Measurements from ENCODE around the gene ZNF529. TPM values are rescaled to one million over a fixed set of nuclear protein-coding genes. Genes with fewer than 3 reads are reported as not detected.

Gene ZNF529
- total and polyA plus RNA-seq, 7 donors = 0.60 to 25.2 (median 14.2) TPM

DNA sequence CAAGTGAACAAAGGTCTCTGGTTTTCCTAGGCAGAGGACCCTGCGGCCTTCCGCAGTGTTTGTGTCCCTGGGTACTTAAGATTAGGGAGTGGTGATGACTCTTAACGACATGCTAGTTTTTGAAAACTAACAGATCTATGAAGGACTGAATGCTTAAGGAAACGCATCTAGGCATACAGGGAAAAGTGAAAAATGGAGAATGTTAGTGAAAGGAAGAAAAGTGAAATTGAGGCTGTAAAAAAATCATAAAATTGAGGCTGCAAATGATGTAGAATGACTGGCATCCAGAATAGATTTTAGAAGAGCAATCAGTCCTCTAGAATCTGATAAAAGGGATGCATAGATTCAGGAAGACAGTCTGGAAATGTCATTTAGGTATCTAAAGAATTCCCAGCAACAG, 48.5 kb downstream of the ZNF529 start:
- DNase-seq = no peak
- no peak overlapping the region for H3K4me3 ChIP-seq
- H3K36me3 ChIP-seq = peaks cover 5 to 56% (median 35%) of the 10 kb centered on the region in 4 donors
- peaks cover 0 to 21% (median 18%) of the 10 kb centered on the region in 4 donors for H3K4me1 ChIP-seq
- intact Hi-C loops (cut with DNase I) = loop anchor here (5.0 kb wide), 2 partner anchors 48 to 163 kb away; partner anchors contain the start of genes ZNF529 and ZNF567
- H3K27me3 ChIP-seq = no peaks in the 10 kb centered on the region
- peaks cover 14 to 32% (median 18%) of the 10 kb centered on the region in 4 donors for H3K9me3 ChIP-seq
- TF ChIP-seq POLR2AphosphoS5 (IDR thresholded peaks at IDR 0.05) (no peak), POLR2A (IDR thresholded peaks at IDR 0.05) (no peak), EP300 (IDR thresholded peaks at IDR 0.05) (no peak)
- TF ChIP-seq, protein P1, sequence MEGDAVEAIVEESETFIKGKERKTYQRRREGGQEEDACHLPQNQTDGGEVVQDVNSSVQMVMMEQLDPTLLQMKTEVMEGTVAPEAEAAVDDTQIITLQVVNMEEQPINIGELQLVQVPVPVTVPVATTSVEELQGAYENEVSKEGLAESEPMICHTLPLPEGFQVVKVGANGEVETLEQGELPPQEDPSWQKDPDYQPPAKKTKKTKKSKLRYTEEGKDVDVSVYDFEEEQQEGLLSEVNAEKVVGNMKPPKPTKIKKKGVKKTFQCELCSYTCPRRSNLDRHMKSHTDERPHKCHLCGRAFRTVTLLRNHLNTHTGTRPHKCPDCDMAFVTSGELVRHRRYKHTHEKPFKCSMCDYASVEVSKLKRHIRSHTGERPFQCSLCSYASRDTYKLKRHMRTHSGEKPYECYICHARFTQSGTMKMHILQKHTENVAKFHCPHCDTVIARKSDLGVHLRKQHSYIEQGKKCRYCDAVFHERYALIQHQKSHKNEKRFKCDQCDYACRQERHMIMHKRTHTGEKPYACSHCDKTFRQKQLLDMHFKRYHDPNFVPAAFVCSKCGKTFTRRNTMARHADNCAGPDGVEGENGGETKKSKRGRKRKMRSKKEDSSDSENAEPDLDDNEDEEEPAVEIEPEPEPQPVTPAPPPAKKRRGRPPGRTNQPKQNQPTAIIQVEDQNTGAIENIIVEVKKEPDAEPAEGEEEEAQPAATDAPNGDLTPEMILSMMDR (IDR thresholded peaks at IDR 0.05) = no peak
- no peak overlapping the region for H3K27ac ChIP-seq
- WGBS, 2 donors = 96 to 97% methylated on average over 4 of the region's 4 CpGs

DNA sequence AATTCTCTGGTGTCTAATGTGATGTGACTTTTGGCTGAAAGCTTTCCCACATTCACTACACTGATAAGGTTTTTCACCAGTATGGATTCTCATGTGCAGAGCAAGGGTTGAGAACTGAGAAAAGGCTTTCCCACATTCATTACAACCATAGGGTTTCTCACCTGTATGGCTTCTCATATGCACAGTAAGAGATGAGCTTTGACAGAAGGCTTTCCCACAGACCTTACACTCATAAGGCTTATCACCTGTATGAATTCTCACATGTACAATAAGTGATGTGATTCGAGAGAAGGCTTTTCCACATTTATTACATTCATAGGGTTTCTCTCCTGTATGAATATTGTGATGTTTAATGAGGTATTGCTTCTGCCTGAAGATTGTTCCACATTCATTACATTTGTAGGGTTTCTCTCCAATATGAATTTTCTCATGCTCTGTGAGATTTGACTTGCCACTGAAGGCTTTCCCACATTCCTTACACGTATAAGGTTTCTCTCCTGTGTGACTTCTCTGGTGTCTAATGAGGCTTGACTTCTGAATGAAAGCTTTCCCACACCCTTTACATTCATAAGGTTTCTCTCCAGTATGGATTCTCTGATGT, 59.0 kb downstream of the ZNF529 start:
- 95 to 98% methylated on average over 2 of the region's 2 CpGs for WGBS, 2 donors
- intact Hi-C loops (cut with DNase I) = no loop called here
- Histone ChIP-seq H3K4me1 (no peaks in the 10 kb centered on the region), H3K27me3 (no peaks in the 10 kb centered on the region), H3K4me3 (no peak overlapping the region), H3K36me3 (peaks cover 18 to 78% (median 58%) of the 10 kb centered on the region in 4 donors), H3K27ac (no peak overlapping the region), H3K9me3 (peaks cover 53 to 94% (median 68%) of the 10 kb centered on the region in 4 donors)
- no peak for DNase-seq
- TF ChIP-seq EP300 (IDR thresholded peaks at IDR 0.05) (no peak), POLR2AphosphoS5 (IDR thresholded peaks at IDR 0.05) (no peak), POLR2A (IDR thresholded peaks at IDR 0.05) (no peak)
- TF ChIP-seq, protein P1 (IDR thresholded peaks at IDR 0.05) = no peak

DNA sequence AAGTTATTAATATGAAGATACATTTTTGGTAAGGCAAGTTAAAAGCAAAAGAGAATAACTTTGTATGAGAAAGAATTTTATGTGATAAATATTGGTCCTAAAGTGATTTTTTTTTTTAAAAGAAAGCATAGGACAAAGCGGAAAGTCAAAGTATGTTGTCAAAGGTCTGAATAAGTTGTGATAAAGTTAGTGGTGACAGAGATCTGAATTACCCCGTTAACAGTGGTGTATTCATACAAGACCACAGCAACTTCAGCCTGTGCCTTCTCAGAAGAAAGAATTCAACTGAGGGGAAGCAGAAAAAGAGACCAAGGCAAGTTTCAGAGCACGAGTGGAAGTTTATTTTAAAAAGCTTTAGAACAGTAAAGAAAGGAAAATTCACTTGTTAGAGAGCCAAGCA, 64.8 kb downstream of the ZNF529 start:
- Histone ChIP-seq H3K27ac (no peak overlapping the region), H3K4me1 (no peaks in the 10 kb centered on the region), H3K27me3 (no peaks in the 10 kb centered on the region), H3K36me3 (peaks cover 0 to 20% (median 4%) of the 10 kb centered on the region in 4 donors), H3K9me3 (peaks cover 22 to 60% (median 36%) of the 10 kb centered on the region in 4 donors), H3K4me3 (no peak overlapping the region)
- no peak for DNase-seq
- intact Hi-C loops (cut with DNase I) = no loop called here
- no peak for TF ChIP-seq EP300 (IDR thresholded peaks at IDR 0.05)
- TF ChIP-seq, protein P1 (IDR thresholded peaks at IDR 0.05) = no peak
- TF ChIP-seq POLR2A (IDR thresholded peaks at IDR 0.05) = no peak
- no peak for TF ChIP-seq POLR2AphosphoS5 (IDR thresholded peaks at IDR 0.05)
- WGBS, 2 donors = 89 to 93% methylated on average over 3 of the region's 3 CpGs

DNA sequence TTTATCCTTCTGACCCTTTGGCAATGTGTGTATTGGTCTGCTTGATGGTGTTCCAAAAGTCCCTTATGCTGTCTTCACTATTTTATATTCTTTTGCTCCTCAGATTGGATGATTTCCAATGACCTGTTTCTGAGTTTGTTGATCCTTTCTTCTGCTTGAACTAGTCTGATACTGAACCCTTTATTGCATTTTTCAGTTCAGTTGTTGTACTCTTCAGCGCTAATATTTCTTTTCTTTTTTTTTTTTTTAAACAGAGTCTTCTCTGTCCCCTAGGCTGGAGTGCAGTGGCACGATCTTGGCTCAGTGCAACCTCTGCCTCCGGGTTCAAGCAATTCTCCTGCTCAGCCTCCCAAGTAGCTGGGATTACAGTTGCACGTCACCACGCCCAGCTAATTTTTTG, 71.1 kb downstream of the ZNF529 start:
- H3K4me1 ChIP-seq = no peaks in the 10 kb centered on the region
- H3K27me3 ChIP-seq = no peaks in the 10 kb centered on the region
- TF ChIP-seq POLR2AphosphoS5 (IDR thresholded peaks at IDR 0.05) = no peak
- TF ChIP-seq, protein P1 (IDR thresholded peaks at IDR 0.05) = no peak
- TF ChIP-seq POLR2A (IDR thresholded peaks at IDR 0.05) = no peak
- no peak for TF ChIP-seq EP300 (IDR thresholded peaks at IDR 0.05)
- H3K9me3 ChIP-seq = peaks cover 4 to 40% (median 25%) of the 10 kb centered on the region in 4 donors
- no peak overlapping the region for H3K4me3 ChIP-seq
- no peak for DNase-seq
- H3K27ac ChIP-seq = no peak overlapping the region
- H3K36me3 ChIP-seq = no peaks in the 10 kb centered on the region
- 89 to 94% methylated on average over 5 of the region's 5 CpGs for WGBS, 2 donors
- intact Hi-C loops (cut with DNase I) = no loop called here

Measured in sigmoid colon (tissue), 7 donors.